HG03571 (cell line): ENCODE data around the gene LRP8.
"Not testable (repeated sequence)": the region's sequence is repeated elsewhere in the genome, so short reads cannot be mapped to it uniquely, and the experiment has no call there.

Experiments used
- ATAC-seq: cut with Tn5 transposase; IDR thresholded peaks from one replicate; pipeline ENCODE4 v1.9.1; 2021; ENCODE audit not compliant: unreplicated experiment

The LRP8 gene

GRCh38 chr1:53285969-53286760, 41.7 kb downstream of the LRP8 start:
- ATAC-seq = no peak

- no peak for ATAC-seq
Measured at GRCh38 chr1:53285546-53285945, 42.3 kb downstream of the LRP8 start.

- ATAC-seq = no peak
Measured at GRCh38 chr1:53284224-53285020, 43.4 kb downstream of the LRP8 start.

GRCh38 chr1:53283156-53283555, 44.7 kb downstream of the LRP8 start:
- not testable (repeated sequence) for ATAC-seq

- no peak for ATAC-seq
Measured at GRCh38 chr1:53281133-53281532, 46.7 kb downstream of the LRP8 start.

GRCh38 chr1:53280496-53280895, 47.4 kb downstream of the LRP8 start:
- no peak for ATAC-seq

- no peak for ATAC-seq
Measured at GRCh38 chr1:53279296-53280200, 48.3 kb downstream of the LRP8 start.

GRCh38 chr1:53278298-53278725, 49.6 kb downstream of the LRP8 start:
- ATAC-seq = no peak

- no peak for ATAC-seq
Measured at GRCh38 chr1:53277326-53277725, 50.5 kb downstream of the LRP8 start.

GRCh38 chr1:53276902-53277281, 51.0 kb downstream of the LRP8 start:
- no peak for ATAC-seq

- ATAC-seq = no peak
Measured at GRCh38 chr1:53276153-53276901, 51.5 kb downstream of the LRP8 start.

- no peak for ATAC-seq
Measured at GRCh38 chr1:53275566-53275965, 52.3 kb downstream of the LRP8 start.

GRCh38 chr1:53274541-53275185, 53.2 kb downstream of the LRP8 start:
- ATAC-seq = no peak

GRCh38 chr1:53274026-53274425, 53.8 kb downstream of the LRP8 start:
- no peak for ATAC-seq

- no peak for ATAC-seq
Measured at GRCh38 chr1:53273526-53273925, 54.3 kb downstream of the LRP8 start.

GRCh38 chr1:53272349-53272748, 55.5 kb downstream of the LRP8 start:
- ATAC-seq = no peak

GRCh38 chr1:53271446-53272090, 56.3 kb downstream of the LRP8 start:
- ATAC-seq = no peak

- no peak for ATAC-seq
Measured at GRCh38 chr1:53270873-53271272, 57.0 kb downstream of the LRP8 start.

GRCh38 chr1:53270107-53270506, 57.8 kb downstream of the LRP8 start:
- ATAC-seq = no peak

- ATAC-seq = no peak
Measured at GRCh38 chr1:53267761-53268160, 60.1 kb downstream of the LRP8 start.
